GM21576 (cell line): ENCODE results near the gene SYCP2L.
A peak's percentile ranks its signal among the peaks of the same experiment; 100 is the strongest.
"Not testable (repeated sequence)": the region's sequence is repeated elsewhere in the genome, so short reads cannot be mapped to it uniquely, and the experiment has no call there.

Experiments used
- ATAC-seq: cut with Tn5 transposase; IDR thresholded peaks from one replicate; pipeline ENCODE4 v1.9.1; 2021; ENCODE audit warnings: mild to moderate bottlenecking, moderate library complexity; ENCODE audit not compliant: unreplicated experiment

Gene SYCP2L

DNA sequence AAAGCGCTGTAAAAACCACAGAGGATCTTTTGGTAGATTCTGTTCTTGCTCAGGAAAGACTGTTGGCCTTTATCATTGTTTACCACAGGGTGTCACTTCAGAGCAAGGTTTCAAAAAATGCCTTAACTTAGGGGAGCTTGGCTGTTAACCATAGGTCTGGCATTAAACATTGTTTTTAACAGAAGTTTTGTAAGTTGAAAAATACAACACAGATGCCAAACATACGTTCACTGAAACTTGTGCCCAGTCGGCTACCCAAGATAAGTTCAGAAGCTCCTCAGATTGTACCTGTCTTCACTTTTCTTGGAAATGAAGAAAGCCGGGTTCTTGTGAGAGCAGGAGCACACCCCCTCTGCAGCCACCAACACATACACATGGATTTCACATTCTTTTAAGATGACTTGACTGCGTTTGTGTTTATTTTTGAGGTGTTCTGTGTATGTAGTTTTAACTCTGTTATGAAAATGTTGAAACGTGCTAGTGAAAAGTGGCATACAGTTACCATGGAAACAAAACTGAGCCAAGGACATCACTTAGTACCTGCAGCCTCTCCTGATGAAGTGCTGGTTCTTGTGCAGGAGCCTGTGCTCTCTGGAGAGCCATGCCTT lies 64.9 kb downstream of the SYCP2L start:
- peak; percentile 46 for ATAC-seq

DNA sequence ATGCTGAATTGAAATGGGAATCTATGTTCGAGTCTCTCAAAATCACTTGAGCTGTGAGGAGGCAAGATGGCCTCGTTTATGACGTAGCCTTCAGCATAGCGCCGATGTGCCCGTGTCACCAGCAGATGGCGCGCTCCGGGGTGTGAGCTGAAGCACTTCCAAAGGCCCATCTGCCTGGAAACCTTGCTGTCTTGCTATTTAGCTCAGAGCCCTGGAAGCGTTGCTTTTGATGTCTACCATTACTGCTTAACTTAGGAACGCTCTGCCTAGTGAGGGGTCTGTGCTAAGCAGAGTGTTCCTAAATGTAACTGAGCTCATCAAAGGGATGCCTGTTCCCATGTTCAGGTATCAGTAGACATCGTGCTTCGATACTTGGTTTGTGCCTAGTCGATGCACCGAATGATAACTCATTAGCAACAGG lies 67.7 kb downstream of the SYCP2L start:
- peak; percentile 77 for ATAC-seq

DNA sequence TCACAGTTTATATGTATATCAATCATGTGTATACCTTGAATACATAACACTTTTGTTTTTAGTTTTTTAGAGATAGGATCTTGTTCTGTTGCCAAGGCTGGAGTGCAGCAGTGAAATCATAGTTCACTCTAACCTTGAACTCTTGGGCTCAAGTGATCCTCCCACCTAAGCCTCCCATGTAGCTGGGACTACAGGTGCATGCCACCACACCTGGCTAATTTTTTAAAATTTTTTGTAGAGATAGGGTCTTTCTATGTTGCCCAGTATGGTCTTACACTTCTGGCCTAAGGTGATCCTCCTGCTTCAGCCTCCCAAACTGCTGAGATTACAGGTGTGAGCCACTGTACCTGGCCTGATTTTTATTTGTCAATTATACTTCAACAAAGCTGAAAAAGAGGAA lies 69.9 kb downstream of the SYCP2L start:
- ATAC-seq, result no peak

DNA sequence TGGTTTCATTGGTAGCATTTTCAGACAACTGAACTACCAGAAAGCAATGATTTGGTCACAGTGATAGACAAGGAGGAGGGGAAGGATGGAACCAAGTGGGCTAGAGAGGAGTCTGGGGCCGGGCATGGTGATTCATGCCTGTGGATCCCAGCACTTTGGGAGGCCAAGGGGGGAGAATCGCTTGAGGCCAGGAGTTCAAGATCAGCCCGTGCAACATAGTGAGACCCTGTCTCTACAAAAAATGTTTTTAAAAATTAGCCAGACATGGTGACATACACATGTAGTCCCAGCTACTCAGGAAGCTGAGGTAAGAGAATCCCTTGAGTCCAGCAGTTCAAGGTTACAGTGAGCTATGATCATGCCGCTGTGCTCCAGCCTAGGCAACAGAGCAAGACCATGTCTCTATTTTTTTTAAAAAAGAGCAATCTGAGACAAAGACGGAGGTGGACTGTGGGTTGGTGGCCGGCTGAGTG lies 70.6 kb downstream of the SYCP2L start:
- ATAC-seq, result no peak

DNA sequence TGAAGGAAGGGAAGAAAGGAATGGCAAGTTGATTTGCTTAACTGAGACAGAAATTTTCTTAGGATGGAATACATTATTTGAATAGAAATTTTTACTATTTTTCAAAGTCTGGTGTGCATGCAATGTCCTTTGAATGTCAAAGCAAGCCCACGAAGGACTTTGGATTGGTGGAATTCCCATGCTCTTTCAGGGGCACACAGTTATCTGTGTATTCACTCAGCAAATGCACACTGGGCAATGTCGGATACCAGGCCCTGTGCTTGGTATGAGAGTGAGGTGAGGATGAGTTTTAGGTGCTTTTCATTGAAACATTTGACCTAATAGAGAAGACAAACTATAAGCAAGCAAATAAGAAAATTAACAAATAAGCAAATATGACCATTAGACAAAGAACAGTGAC lies 73.3 kb downstream of the SYCP2L start:
- ATAC-seq, result no peak

DNA sequence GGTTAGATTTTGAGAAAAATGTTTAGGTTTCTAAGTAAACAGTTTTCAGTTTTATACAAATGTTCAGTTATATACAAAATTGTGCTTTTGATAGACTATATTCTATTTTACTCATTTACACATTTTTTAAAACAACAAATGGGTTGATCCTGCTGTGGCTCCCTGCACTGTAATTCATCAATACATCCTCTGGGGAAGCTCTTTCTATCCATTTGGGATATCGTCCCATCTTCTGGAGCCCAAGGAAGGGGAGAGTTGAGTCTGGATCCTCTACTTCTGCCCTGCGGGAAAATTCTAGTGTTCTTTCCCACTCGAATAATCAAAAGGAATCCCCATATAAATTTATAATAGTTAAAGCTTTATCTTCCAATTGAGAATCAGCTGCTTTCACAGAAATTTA lies 75.0 kb downstream of the SYCP2L start:
- ATAC-seq, result no peak

DNA sequence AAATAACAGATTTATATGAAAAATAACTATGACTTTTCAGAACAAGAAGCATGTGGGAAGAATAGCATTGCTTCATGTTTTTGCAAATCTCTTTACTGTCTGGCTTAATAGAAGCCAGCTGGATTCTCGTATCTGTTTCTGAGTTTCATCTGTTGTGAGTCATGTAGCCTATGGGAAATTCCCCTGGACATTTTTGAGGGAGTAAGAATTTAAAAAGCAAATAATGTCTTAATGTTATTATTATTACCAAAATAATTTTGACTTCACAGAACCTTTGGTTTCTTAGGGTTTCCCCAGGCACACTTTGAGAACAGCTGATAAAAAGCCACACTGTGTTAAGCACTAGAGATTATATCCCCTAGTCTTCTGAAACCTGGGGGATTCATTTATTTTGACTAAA lies 75.8 kb downstream of the SYCP2L start:
- no peak for ATAC-seq

DNA sequence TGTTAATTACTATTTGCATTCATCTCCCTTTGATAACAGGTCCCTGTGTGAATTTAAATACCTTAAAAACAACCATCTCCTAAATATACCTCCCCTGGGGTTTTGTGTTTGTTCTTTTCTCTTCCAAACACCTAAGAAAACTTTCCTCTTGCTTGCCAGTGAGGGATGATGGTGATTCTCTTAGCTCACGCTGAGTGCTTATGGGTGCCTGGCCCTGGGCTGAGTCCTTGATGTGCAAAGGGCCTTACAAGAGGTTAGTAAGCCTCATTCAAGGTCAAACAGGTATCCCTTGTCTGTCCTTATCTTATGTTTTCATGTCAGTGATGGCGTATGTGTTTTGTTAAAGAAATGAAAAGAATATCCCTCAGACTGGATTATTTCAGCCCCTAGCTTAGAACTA lies 76.3 kb downstream of the SYCP2L start:
- no peak for ATAC-seq

DNA sequence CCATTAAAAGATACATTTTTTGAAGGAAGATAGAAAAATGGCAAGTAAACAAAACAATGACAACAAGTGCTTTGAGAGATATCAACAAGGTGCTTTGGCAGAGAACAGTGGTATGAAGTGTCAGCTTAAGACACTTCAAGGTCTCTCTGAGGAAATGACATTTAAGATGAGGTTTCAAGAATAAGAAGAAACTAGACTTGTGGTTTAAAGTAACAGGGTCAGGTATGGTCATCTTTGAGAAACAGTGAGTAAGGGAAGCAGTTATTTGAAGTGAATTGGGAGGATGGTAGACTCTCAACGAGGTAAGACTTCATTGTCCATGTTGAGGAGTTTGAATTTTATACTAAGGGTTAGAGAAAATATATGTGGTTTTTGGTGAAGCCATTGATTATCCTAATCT lies 77.8 kb downstream of the SYCP2L start:
- ATAC-seq, result peak; percentile 93

DNA sequence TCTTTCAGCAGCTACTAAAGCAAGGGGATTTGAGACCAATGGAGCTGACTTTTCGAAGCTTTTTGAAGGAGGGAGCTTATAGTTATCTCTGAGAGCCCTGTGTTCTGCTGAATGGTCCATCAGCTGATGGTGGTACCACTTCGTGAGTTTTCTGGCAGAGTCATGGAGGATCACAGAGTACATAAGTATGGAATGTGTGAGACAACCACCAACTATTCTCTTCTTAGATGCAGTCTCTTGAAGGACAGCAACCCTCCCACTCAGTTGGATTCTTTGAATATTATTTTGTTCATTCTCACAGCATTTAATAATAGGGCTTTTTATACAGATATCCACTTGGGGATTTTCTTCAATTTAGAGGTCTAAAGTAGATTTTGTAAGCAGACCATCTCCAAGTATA lies 81.9 kb downstream of the SYCP2L start:
- no peak for ATAC-seq

DNA sequence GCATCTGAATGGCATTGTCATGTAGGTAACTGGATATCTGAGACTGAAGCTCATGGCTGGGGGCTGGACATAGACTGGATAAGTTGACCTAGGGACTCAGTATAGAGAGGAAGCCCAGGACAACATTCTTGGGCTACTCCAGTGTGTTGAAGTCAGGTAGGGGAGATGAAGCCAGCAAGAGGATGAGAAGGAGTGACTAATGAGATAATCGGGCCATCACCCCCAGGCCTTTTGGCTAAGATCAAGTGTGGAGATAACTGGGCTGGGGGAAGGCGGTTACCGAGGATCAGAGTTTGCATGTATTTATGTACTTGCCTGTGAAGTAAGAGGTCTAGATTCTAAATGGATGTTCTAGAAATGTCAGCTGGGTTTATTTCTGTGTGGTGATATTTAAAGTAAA lies 83.9 kb downstream of the SYCP2L start:
- ATAC-seq, result no peak

DNA sequence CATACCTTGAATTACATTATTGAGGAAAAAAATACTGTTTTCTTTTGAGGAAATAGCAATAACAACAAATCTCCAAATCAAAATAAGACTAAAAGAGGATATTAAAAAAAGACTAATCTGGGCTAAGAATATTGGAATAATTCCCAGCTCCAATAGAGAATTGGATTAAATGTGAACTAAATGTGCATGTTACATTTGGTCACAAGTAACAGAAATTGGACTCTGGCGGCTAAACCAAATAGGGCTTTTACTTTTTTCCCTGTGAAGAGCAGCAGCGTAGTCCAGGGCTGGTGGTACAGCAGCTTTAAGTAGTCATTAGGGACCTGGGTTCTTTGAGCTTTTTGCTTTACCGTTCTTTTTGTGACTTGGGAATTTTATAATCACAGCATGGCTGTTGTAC lies 85.3 kb downstream of the SYCP2L start:
- no peak for ATAC-seq

DNA sequence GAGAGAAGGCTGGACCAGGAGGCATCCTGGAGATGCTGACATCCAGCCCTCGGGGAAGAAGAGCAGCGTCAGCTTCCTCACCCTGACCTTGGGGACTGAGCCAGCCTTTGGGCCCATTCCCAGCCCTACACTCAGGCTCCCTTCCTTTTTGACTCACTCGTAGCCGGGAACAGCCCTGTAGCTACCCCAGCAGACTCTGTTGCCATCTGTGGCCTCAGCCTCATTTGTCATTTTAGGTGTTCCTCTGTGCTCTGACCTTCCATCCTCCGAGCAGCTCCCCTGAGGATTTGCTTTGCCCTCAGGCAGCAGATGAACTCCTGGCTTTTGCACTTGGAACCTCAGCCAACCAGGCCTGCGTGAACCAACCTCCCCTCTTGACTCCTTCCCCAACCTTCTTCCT lies 89.7 kb downstream of the SYCP2L start:
- no peak for ATAC-seq

DNA sequence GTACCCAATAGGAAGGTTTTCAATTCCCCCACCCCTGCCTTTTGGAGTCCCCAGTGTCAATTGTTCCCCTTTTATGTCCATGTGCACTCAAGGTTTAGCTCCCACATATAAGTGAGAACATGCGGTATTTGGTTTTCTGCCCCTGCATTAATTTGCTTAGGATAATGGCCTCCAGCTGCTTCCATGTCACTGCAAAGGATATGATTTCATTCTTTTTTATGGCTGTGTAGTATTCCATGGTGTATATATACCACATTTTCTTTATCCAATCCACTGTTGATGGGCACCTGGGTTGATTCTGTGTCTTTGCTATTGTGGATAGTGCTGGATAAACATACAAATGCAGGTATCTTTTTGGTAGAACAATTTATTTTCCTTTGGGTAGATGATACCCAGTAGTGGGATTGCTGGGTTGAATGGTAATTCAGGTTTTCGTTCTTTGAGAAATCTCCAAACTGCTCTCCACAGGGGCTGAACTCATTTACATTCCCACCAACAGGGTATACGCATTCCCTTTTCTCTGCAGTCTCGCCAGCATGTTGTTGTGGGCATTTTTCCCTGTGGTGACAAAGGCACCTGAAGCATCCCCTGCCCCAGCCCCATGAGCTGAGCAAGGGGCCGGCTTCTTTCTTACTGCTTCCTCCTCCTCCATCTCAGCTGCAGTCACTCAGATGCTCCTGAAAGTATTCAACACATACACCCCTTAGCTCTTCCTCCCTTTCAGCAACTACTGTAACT lies 90.5 kb downstream of the SYCP2L start:
- ATAC-seq, result no peak

DNA sequence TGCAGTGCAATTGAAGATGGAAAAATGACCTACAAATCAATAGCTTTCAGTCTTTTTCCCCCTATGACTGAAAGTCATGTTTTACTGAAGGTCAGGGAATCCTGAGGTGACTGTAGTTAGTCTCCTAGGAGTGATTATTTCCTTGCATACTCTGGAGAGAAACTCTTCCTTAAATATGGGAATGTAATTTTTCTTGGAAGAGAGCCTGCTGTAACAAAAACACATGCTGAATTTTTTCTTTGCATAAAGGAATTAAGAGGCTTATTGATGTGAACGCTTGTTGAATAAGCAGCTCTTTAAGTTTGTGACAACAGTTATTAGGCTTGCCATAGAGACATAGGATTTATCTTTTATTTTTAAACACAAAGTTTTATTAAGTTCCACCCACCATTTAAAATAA lies 92.8 kb downstream of the SYCP2L start:
- ATAC-seq, result no peak

DNA sequence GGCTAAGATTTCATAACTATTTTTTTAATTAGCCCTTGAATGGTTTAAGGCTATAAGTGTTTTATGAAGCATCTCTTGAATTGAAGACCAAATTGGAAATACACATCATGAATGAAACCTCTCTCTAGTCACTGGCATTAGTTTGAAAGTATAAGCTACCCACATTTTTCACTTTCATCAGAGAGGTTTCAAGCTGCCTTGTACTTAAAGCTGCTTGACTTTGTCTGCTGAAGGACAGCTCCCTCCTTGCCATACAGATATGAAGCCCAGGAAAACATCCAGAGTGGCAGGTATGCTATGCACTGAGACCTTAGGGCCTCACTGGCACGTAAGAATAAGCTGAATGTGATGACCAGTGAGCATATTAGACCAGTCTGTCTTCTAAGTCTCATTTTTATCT lies 94.6 kb downstream of the SYCP2L start:
- no peak for ATAC-seq

DNA sequence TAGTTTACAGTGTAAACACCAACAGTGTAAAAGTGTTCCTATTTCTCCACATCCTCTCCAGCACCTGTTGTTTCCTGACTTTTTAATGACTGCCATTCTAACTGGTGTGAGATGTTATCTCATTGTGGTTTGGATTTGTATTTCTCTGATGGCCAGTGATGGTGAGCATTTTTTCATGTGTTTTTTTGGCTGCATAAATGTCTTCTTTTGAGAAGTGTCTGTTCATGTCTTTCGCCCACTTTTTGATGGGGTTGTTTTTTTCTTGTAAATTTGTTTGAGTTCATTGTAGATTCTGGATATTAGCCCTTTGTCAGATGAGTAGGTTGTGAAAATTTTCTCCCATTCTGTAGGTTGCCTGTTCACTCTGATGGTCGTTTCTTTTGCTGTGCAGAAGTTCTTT lies 98.1 kb downstream of the SYCP2L start:
- not testable (repeated sequence) for ATAC-seq

DNA sequence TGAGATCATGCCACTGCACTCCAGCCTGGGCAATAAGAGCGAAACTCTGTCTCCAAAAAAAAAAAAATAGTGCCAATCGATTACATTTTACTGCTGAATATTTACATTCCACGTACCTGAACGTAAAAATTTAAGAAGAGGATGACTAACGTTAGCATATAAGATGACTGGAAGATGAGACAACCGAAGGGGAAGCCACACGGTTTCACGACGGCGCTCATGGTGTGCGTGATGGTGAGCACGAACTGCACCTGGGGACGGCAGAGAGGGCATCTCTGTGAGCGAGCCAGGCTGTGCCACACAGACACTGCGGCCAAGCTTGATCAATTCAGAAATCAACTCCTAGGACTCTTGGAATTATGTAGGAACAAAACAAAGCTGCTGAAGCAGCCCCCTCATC lies 102.7 kb downstream of the SYCP2L start:
- no peak for ATAC-seq

DNA sequence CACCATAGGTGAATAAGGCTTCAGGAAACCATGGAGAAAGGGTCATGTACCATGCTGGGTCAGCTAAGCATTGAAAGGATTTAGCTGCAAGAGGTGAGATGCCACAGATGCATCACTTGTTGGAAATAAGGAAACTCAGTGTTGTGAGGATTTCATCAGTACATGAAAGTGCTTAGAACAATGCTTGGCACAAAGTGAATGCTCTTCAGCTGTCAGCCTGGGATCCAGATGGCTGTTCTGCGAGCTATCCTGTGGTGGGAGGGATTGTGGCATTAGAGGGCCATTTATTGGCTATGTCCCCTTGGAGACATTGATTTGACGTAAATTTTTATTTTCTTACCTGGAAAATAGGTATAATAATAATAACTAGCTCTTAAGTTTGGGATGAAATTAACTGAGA lies 104.3 kb downstream of the SYCP2L start:
- ATAC-seq, result no peak

DNA sequence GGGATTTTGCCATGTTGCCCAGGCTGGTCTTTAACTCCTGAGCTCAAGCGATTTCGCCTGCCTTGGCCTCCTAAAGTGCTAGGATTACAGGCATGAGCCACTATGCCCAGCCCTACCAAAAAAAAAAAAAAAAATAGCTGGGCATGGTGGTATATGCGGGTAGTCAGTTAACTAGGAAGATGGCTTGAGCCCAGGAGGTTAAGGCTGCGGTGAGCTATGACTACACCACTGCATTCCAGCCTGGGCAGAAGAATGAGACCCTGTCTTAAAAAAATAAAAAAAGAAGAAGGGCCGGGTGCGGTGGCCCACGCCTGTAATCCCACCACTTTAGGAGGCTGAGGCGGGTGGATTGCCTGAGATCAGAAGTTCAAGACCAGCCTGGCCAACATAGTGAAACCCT lies 107.0 kb downstream of the SYCP2L start:
- no peak for ATAC-seq

DNA sequence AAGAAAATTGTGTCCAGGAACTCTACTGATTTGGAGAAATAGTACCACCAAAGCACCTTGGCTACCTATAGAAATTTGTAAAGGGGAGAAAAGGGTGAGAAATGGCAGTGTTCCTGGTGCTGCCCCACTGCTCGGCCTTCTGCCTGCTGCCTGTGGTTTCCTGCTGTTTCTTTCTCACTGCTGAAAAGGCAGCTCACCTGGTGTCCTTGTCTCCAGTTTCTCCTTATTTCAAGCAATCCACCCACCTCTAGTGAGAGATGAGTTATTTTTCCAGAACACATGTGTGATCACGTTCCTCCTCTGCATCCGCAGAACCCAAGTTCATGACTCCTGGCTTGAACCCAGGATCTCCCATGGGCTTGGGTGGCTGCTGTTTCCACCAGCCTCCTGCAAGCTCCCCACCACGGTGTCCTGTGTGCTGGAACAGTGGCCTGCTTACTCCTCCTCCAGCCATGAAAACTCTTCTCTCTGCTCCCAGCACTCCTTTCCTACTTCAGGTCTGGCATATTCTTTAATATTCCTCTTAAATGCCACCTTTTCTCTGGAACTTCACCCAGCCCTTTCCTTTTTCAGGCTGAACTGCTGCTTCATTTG lies 108.4 kb downstream of the SYCP2L start:
- ATAC-seq, result no peak

DNA sequence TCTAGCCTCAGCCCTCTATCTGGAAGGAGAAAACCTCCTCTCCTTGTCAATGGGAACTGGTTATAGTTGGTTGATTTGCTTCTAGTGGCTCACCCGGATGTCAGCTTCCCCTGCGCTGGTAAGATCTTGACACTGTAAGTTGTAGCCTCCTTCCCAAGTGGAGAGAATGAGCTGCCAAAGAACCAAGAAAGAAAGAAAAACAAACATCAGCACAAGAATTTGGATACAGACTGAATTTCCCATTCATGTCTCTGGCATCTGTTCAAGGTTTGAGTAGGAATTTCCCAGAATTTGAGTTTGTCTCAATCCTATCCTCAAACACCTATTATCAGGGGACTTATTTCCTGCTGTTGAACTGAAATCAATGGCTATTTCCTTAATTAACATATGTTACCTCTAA lies 113.1 kb downstream of the SYCP2L start:
- ATAC-seq, result no peak
